Measurements from ENCODE around the gene POU2AF2.

POU2AF2 gene

GRCh38 chr11:111330234-111330893 is 84.8 kb downstream of the POU2AF2 start:
- DNase-seq (ENCODE audit: low spot score) = no peak

- DNase-seq (ENCODE audit: low spot score) = no peak
Measured at GRCh38 chr11:111331711-111332479, 86.4 kb downstream of the POU2AF2 start.

GRCh38 chr11:111334532-111335502 is 89.3 kb downstream of the POU2AF2 start:
- no peak for DNase-seq (ENCODE audit: low spot score)

- no peak for DNase-seq (ENCODE audit: low spot score)
Measured at GRCh38 chr11:111335549-111335948, 90.0 kb downstream of the POU2AF2 start.

Measured in HuH-7 (cell line).